Measurements from ENCODE around the gene TBL1X.
"Not testable (repeated sequence)": the region's sequence is repeated elsewhere in the genome, so short reads cannot be mapped to it uniquely, and the experiment has no call there.

TBL1X gene

GRCh38 chrX:9459186-9459748, 5.6 kb upstream of the TBL1X start:
- DNase-seq: no peak

- no peak for DNase-seq
These were observed 3.8 kb upstream of the TBL1X start for GRCh38 chrX:9461087-9461486.

- DNase-seq: no peak
These were observed 2.4 kb upstream of the TBL1X start for GRCh38 chrX:9462456-9462855.

- no peak for DNase-seq
These were observed 694 bp downstream of the TBL1X start for GRCh38 chrX:9465380-9466123.

- DNase-seq: no peak
These were observed 1.3 kb downstream of the TBL1X start for GRCh38 chrX:9466124-9466495.

- no peak for DNase-seq
These were observed 1.9 kb downstream of the TBL1X start for GRCh38 chrX:9466736-9467135.

GRCh38 chrX:9467146-9467545, 2.3 kb downstream of the TBL1X start:
- no peak for DNase-seq

- DNase-seq: no peak
These were observed 2.9 kb downstream of the TBL1X start for GRCh38 chrX:9467751-9468150.

GRCh38 chrX:9471571-9471985, 6.7 kb downstream of the TBL1X start:
- no peak for DNase-seq

- DNase-seq: no peak
These were observed 8.8 kb downstream of the TBL1X start for GRCh38 chrX:9473708-9474107.

GRCh38 chrX:9475417-9475816, 10.6 kb downstream of the TBL1X start:
- DNase-seq: not testable (repeated sequence)

- no peak for DNase-seq
These were observed 11.1 kb downstream of the TBL1X start for GRCh38 chrX:9475984-9476383.

GRCh38 chrX:9476810-9477575, 12.1 kb downstream of the TBL1X start:
- no peak for DNase-seq

- no peak for DNase-seq
These were observed 17.6 kb downstream of the TBL1X start for GRCh38 chrX:9482408-9482807.

- DNase-seq: no peak
These were observed 18.0 kb downstream of the TBL1X start for GRCh38 chrX:9482837-9483236.

- DNase-seq: no peak
These were observed 18.5 kb downstream of the TBL1X start for GRCh38 chrX:9483376-9483775.

GRCh38 chrX:9486786-9487387, 22.0 kb downstream of the TBL1X start:
- no peak for DNase-seq

- DNase-seq: no peak
These were observed 23.7 kb downstream of the TBL1X start for GRCh38 chrX:9488586-9488985.

GRCh38 chrX:9489234-9489633, 24.4 kb downstream of the TBL1X start:
- no peak for DNase-seq

- no peak for DNase-seq
These were observed 28.0 kb downstream of the TBL1X start for GRCh38 chrX:9492901-9493300.

GRCh38 chrX:9493936-9494335, 29.1 kb downstream of the TBL1X start:
- DNase-seq: no peak

GRCh38 chrX:9494771-9495170, 29.9 kb downstream of the TBL1X start:
- DNase-seq: no peak

- no peak for DNase-seq
These were observed 30.6 kb downstream of the TBL1X start for GRCh38 chrX:9495496-9495895.

- DNase-seq: no peak
These were observed 33.4 kb downstream of the TBL1X start for GRCh38 chrX:9498236-9498635.

All from 8988T (cell line).